SHP77 treated with DMSO at 0.1 percent for 48 hours (cell line): ENCODE data around the gene USP13.
A peak's percentile ranks its signal among the peaks of the same experiment; 100 is the strongest.
"Not testable (repeated sequence)": the region's sequence is repeated elsewhere in the genome, so short reads cannot be mapped to it uniquely, and the experiment has no call there.

Source experiments
- DNase-seq: peaks from one replicate; lab custom pipeline; 2025; lab: John Stamatoyannopoulos, UW

USP13 gene, protein sequence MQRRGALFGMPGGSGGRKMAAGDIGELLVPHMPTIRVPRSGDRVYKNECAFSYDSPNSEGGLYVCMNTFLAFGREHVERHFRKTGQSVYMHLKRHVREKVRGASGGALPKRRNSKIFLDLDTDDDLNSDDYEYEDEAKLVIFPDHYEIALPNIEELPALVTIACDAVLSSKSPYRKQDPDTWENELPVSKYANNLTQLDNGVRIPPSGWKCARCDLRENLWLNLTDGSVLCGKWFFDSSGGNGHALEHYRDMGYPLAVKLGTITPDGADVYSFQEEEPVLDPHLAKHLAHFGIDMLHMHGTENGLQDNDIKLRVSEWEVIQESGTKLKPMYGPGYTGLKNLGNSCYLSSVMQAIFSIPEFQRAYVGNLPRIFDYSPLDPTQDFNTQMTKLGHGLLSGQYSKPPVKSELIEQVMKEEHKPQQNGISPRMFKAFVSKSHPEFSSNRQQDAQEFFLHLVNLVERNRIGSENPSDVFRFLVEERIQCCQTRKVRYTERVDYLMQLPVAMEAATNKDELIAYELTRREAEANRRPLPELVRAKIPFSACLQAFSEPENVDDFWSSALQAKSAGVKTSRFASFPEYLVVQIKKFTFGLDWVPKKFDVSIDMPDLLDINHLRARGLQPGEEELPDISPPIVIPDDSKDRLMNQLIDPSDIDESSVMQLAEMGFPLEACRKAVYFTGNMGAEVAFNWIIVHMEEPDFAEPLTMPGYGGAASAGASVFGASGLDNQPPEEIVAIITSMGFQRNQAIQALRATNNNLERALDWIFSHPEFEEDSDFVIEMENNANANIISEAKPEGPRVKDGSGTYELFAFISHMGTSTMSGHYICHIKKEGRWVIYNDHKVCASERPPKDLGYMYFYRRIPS

GRCh38 chr3:179652447-179653095 lies at the start of gene USP13:
Gene USP13 (plus strand): TSS chr3:179653040. CDS start chr3:179653226, 186 bp downstream.
- DNase-seq: peak; percentile 23

- no peak for DNase-seq
These were observed 49.5 kb upstream of the USP13 start for GRCh38 chr3:179603321-179603720.

GRCh38 chr3:179603831-179604230 lies 49.0 kb upstream of the USP13 start:
- peak; percentile 15 for DNase-seq

DNA sequence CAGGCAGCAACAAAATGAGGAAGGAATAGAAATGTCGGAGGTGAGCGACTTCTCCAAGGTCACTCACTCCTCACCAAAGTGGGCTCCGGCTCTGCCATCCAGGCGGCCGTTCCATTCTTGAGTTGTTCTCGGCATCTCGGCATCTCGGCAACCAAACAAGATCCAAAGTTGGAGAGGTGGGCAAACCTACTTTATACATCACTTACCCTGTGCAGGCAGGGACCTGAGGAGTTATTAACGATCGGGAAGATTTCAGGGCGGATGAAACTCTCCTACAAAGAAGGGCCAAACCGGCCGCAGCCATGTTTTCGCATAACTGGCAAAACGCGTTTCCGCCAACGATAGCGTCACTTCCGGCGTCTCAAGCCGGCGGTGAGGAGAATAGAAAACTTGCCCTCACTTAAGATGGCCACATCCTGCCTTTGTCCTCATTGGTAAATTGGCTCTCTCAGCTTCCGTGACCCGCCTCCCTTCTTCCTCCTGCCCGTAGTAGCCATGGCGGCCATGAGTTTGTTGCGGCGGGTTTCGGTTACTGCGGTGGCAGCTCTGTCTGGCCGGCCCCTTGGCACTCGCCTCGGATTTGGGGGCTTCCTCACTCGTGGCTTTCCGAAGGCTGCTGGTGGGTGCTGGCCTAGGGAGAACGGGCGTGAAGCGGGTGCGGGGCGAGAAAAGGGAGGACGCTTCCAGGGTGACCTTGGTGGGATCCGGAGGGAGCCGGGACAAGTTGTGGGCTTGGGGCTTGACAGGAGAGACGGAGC lies 48.3 kb upstream of the USP13 start, which contains the start of the genes MRPL47 and NDUFB5:
TSS of gene MRPL47 (minus strand) at position 318 of the 758 bp plus-strand sequence. CDS start at position 304, 14 bp downstream.
TSS of gene NDUFB5 (plus strand) at position 474 of the 758 bp plus-strand sequence. CDS start at position 496, 22 bp downstream.
- DNase-seq: peak; percentile 96

- DNase-seq: no peak
These were observed 46.2 kb upstream of the USP13 start for GRCh38 chr3:179606534-179607085.

DNA sequence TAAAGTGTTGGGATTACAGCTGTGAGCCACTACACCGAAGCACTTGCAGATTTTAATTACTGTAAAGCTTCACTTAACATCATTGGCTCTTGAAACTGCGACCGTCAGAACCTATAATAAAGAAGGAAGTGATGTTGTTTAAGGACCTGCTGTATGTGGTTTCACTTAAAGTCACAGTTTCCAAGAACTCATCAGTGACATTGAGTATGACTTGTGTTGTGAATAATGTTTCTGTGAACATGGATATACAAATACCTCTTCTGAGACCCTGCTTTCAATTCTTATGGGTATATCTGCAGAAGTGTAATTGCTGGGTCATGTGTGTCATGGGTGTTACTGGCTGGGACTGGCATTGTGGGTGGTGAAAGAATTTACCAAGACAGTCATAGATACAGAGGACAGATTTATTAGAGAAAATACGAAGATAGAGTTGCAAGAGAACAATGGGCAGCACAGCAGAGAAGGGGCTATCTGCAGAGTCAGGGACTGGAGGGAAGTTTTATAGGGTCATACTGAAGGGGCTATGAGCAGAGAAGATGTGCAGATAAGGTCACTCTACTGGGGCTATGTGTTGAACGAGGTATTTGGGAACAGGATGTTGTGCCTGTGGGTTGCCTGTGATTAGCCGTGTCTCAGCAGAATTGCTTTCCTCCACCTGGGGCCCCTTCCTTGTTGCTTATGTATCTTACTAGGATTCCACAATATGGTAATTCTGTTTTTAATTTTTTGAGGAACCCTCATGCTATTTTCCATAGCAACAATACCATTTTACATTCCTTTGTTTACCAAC lies 43.7 kb upstream of the USP13 start:
- no peak for DNase-seq

GRCh38 chr3:179610066-179610465 lies 42.8 kb upstream of the USP13 start:
- no peak for DNase-seq

DNA sequence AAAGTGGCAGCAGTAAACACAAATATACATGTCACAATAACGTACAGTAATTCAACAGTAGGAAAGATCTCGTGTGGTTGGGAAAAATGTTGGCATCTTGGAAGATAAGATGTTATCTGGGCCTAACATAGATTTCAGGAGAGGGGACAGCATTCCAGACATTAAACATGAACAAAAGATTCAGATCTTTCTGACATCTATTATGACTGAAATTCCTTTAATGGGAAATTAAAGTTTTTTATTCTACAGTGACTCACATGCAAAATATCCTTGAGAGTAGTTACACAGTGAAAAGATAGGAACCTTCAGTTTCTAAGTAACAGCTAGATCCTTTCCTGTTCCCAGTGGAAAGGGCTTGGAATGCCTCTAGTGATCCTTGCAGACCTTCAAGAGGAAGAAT lies 39.0 kb upstream of the USP13 start:
- no peak for DNase-seq

DNA sequence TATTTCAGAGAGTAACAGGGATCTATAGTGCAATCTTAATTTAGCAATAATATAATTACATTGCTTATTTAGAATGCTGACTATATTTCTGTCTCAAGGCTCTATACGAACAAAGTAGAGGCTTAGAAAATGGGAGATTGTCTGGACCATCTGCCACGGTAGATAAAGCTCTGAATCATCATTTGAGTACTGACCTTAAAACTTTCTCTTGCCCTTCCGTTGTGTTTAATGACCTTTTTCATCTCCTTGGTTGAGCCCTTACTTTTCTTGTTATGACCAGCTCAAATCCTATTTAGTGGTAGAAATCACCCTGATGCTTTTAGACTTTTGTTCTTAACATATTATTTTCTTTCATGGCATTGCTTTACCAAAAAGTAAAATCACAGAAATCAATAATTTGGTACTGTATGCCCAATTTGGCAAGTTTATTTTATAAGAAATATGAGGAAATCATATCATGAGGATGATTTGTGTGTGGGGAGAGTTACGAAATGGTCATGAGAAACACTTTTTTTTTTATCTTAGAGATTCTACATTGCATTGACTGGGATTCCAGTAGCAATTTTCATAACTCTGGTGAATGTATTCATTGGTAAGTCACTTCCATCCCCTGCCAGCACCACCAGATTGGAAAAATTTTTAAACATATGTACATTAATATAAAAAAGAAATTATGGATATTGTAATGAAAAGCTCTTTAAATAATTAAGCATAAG lies 37.2 kb upstream of the USP13 start:
- no peak for DNase-seq

GRCh38 chr3:179622023-179622422 lies 30.8 kb upstream of the USP13 start:
- no peak for DNase-seq

DNA sequence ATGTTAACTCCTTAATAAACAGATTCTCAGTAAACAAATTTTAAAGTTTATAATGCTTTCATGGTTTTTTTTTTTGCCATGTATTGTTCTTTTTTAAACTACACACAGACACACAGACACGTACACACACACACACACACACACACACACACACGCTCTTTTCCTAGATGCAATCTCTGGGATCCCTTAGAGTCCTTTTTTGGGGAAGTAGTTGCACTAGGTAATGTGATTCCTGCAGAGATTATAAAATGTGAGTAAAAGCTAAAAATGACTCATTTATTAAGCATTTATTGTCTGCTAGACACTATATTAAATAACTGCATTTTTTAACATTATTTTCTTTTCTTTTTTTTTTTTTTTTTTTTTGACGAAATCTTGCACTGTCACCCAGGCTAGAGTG lies 28.4 kb upstream of the USP13 start:
- no peak for DNase-seq

- no peak for DNase-seq
These were observed 21.9 kb upstream of the USP13 start for GRCh38 chr3:179630753-179631451.

DNA sequence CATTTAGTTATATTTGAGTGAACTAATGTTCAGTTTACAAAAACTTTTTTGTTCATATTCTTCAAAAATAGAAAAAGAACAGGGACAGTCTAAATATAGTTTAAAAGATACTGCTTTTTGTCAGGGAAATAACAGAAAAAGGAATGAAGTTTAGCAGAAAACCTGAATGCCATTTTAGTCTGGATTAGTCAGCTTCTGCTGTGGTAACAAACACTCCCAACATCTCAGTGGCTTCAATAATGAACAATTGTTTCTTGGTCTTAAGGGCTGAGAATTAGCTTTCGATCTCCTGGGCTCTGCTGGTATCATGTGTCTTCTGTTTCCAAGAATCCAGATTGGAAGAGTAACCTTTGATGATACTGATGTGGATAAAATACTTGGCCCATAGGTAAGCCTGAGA lies 12.4 kb upstream of the USP13 start:
- DNase-seq: no peak

GRCh38 chr3:179642871-179643270 lies 10.0 kb upstream of the USP13 start:
- no peak for DNase-seq

DNA sequence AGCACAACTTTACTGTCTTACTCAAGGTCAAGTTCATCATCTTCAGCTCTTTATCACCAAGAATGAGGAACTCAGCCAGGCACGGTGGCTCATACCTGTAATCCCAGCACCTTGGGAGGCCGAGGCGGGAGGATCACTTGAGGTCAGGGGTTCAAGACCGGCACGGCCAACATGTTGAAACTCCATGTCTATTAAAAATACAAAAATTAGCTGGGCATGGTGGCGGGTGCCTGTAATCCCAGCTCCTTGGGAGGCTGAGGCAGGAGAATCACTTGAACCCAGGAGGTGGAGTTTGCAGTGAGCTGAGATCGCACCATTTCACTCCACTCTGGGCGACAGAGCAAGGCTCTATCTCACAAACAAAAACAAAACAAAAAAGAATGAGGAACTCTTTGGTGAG lies 9.0 kb upstream of the USP13 start:
- not testable (repeated sequence) for DNase-seq

DNA sequence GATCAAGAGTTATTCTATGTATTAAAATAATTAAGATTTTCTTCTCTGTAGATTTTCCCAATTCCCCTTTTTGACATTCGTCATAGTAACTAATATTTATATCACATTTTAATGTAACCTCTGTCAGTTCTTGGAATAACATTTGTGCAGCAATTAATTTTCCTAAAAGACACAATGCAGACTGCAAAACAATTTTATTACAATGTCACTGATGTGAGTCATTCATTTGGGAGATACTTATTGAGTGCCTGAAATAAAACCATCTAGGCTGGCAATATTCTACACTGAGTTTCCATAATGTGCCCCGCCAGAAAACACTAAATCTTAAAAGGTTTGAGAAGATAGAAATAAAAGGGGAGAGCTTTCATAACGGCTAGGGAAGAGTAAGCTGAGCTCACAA lies 6.7 kb upstream of the USP13 start:
- no peak for DNase-seq

DNA sequence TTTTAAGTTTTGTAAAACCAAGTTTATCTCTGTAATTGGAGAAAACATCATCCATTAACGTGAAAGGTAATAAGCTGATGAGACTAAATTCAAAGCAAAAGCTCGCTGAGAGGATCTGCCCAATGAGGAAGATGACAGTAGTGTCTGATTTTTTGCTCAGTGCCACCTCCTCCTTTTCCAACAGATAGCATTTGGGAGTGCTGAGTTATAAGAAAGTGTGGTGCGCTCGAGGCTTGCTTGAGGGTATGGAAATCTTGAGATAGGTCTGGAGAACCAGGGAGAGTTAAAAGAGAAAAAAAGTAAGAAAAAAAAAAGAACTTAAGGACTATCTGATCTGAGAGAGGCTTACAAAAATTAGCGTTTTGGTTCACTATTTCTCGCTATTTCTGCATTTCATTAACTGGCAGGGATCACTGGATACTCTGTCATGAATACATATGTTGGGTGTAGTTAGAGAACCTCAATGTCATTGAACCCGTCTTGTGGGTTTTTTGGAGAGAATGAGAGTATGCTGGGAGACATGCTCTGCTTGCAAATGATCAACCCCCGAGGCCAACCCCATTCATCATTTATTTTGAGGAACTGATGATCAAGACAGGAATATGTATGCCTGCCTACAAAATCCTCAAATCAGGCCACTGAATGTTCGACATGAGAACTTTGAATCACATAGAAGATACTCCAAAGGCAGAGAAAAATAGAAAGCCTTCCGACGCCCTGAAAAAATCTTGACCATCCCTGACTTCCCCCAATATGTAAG lies 973 bp upstream of the USP13 start:
- no peak for DNase-seq

GRCh38 chr3:179653096-179653797 lies 407 bp downstream of the USP13 start:
- peak; percentile 15 for DNase-seq
